GM13976 (cell line): Measurements from ENCODE around the gene RIPOR2.
A peak's percentile ranks its signal among the peaks of the same experiment; 100 is the strongest.

Source experiments
- DNase-seq: peaks from one replicate; pipeline ENCODE4 v3.0.0; 2012; ENCODE audit warnings: low spot score
- in situ Hi-C: fragments of 300-500 bp; cut with MboI; formaldehyde crosslinking; loops from one replicate; pipeline ENCODE4 v1.12.0; 2022; ENCODE audit warnings: low sequenced_read_pairs, mixed read lengths, inconsistent platforms; ENCODE audit not compliant: unreplicated experiment
- TF ChIP-seq, protein P1 (sequence below): IDR thresholded peaks from 2 replicates; pipeline ENCODE4 v1.5.1; 2012; ENCODE audit warnings: borderline replicate concordance, mild to moderate bottlenecking; ENCODE audit not compliant: insufficient read depth; ENCODE audit errors: extremely low read depth, missing control alignments, control extremely low read depth

Gene RIPOR2

DNA sequence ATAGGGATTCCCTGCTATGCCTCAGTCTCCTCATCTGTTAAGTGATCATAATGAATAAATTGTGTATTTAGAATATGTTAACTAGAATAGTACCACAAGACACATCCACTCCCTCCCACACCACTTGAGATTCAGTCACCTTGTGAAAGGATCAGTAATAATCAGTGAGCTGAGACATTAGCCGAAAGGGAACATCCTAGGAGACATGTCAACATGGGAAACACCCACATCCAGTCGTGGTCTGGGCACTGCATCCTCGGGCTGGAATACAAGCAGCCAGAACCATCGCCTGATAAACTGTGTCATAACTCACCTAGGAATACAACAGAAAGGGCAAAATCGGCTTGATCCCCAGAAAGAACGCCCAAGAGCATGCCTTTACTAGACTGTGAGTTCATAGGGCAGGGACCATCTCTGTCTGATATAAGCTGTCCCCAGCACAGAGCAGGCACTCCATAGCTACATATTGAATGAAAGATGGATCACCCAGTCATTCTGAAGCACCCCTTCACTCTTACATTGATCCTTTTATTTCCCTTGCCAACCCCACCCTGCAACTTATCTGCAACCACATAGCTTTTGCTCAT is 23.9 kb downstream of the RIPOR2 start:
- no peak for DNase-seq
- in situ Hi-C loops = no loop called here
- TF ChIP-seq, protein P1, sequence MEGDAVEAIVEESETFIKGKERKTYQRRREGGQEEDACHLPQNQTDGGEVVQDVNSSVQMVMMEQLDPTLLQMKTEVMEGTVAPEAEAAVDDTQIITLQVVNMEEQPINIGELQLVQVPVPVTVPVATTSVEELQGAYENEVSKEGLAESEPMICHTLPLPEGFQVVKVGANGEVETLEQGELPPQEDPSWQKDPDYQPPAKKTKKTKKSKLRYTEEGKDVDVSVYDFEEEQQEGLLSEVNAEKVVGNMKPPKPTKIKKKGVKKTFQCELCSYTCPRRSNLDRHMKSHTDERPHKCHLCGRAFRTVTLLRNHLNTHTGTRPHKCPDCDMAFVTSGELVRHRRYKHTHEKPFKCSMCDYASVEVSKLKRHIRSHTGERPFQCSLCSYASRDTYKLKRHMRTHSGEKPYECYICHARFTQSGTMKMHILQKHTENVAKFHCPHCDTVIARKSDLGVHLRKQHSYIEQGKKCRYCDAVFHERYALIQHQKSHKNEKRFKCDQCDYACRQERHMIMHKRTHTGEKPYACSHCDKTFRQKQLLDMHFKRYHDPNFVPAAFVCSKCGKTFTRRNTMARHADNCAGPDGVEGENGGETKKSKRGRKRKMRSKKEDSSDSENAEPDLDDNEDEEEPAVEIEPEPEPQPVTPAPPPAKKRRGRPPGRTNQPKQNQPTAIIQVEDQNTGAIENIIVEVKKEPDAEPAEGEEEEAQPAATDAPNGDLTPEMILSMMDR = no peak

DNA sequence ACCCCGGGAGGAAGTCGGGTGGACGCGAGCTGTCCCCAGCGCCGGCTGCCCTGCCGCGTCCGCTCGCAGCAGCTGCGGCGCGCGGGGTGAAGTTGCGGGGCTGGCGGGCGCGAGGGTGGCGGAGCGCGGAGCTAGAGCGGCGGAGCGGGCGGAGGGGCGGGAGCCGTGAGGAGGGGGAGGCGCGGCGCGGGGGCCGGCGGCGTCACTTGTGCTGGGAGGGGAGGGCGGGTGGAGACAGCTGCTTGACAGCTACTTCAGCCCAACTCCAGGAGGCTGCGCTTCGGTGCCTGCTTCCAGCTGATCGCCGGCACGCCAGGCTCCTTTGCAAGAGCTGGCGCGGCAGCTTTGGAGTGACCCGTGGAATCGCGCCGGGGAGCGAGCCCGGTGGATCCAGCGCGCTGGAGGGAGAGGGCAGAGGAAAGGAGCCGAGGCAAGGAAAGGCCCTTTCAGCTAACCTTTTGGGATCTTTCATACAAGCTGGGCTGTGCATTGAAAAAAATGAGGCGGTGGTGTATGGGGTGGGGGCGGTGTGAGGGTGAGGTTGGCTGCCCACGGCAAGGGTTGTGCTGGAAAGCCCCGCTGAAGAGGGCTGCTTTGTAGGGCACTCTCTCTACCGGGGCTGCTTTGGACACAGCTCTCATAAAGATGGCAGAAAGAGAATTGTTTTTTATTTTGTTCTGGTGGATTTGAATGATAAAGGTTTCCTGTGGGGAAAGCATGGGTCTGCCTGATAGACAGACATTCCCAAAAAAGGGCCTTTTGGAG is 24.6 kb downstream of the RIPOR2 start:
- in situ Hi-C loops = no loop called here
- TF ChIP-seq, protein P1 = no peak

DNA sequence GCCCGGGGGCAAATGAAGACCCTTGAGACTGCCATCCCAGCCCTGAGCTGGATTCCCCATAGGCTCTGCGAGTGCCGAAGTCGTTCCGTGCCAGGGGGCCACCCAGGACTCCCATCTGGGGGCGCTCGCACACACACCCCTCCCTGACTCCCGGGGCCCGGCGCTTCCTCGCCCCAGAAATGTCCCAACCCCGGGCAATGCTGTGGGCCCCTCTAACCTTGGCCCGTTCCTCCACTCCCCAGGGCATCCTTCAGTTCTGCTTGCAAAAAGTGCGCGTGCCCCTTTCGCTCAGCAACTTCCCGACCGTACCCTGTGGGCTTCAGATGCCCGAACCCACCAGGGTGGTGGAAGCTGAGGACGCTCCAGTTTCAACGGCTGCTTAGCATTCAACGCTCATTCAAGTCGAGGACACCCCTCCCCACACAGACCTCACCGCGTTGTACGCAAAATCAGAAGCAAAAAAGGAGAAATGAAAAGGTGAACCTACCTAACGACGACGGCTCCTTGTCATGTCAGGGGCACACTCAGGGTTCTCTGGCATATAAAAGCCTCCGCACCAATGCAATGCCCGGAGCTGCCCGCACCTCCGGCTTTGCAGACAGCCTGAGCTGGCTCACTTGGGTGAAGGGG is 25.3 kb downstream of the RIPOR2 start:
- TF ChIP-seq, protein P1 = peak; percentile 27
- DNase-seq = peak; percentile 42
- in situ Hi-C loops = no loop called here

More for the DNA sequence above, 24.6 kb downstream of the RIPOR2 start:
- peak; percentile 59 for DNase-seq

DNA sequence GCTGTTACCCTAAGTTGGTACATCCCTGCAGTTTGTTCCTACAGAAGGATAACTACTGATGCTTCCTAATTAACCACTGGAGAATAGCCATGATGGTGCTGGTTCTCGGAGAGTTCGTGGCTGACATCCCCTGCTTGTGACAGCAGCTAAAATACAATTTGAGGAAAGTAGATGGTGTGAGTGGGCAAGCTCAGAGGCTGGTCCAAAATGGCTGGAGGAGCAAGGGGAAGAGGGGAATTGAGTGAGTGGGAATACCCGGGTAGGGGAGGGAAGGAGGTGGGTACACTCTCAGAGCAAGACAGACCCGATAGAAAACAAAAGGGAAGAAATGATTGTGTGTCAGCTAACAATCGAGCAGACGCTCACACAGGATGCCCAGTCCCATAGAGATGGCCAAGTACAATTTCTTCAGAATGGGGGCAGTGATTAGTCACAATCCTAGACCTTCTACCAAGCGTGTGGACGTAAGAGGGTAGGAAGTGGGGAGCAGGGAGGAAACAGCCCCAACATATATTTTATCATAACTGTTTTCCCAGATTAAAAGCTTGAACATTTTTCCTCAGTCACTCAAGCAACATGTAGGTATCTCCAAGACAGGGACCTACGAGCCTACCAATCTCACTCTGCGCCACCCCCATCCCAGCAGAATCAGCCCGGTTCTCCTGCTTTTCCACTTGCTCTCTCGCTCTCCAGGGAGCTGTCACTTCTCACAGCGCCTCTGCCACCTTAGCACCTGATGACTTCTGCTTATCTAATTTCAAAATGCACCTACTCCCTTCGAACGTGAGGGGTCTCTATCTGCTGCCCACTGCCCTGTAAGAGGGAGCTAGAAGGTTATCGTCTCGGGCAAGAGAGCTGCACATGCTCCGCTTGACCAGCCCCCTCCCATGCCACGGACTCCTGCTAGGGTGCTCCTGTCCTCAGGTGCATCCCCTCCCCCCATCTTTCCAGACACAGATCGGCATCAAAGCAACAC is 26.2 kb downstream of the RIPOR2 start:
- DNase-seq = no peak
- in situ Hi-C loops = no loop called here

DNA sequence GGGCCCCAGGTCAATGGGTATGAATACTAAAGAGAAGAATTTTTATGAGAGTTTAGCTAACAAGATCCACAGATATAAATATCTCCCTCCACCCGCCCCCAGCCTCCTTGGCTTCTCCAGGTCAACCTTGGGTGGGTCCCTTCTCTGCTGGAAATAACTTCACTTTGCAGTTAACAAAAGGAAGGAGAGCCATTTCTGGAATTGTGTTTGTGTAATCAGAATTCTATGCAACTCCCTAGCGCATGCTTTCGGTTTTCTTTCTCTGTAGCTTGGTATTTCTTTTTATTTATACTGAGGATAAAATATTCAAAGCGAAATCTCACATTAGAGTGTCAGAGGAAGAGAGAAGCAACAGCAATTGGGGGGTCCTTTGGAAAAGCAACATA is 27.1 kb downstream of the RIPOR2 start:
- TF ChIP-seq, protein P1 = no peak
- no peak for DNase-seq
- in situ Hi-C loops = no loop called here

More for the DNA sequence above, 26.2 kb downstream of the RIPOR2 start:
- TF ChIP-seq, protein P1 = no peak
